HG02798 (cell line): ENCODE data around the gene LDLRAD4.
A peak's percentile ranks its signal among the peaks of the same experiment; 100 is the strongest.

Experiments used
- ATAC-seq: cut with Tn5 transposase; IDR thresholded peaks from one replicate; pipeline ENCODE4 v1.9.1; 2021; ENCODE audit warnings: mild to moderate bottlenecking; ENCODE audit not compliant: unreplicated experiment, poor library complexity

Gene LDLRAD4

DNA sequence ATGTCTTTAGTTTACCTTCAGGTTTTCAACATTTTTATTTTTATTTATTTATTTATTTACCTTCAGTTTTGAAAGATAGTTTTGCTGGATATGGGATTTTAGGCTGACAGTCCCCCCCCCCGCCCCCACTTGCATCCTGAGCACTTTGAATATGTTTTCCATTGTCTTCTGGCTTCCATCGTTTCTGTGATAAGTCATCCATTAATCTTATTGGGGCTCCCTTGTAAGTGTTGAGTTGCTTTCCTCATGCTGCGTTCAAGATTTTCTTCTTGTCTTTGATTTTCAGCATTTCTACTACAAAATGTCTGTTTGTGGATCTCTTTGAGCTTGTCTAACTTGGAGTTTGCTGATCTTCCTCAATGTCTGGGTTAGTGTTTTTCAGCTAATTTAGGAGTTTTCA is 19.4 kb upstream of the LDLRAD4 start:
- ATAC-seq, result no peak

DNA sequence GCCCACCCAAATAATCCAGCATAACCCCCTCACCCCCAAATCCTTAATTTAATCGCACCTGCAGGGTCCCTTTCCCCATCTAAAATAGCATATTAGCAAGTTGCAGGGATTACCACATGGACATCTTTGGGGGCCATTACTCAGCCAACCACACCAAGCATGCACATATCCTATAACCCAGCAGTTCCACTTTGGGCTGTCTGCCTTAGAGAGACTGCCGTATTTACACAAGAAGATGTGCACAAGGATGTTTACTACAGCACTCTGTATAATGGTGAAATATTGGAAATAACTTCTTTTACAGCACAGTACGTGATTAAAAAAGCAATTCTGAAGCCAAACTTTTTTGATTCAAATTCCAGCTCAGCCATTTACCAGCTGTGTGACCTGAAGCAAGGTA is 17.3 kb upstream of the LDLRAD4 start:
- ATAC-seq, result no peak

DNA sequence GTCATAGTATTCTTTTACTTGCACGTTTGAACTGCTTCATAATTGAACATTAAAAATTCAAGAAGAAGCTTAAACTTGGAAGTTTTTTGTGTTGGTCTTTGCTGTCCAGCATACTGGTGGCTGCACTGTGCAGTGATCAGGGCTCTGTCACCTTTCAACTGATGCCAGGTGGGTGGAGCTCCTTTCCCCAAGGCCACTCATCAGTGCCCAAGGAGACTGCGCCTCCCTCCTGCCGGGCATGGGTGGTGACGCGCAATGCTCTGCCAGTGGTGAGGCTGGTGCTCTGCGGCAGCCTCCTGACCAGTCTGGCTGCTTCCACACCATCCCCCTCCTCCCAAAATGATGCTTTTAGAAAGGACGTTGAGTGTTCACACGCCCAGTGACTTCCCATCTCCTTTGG is 16.0 kb upstream of the LDLRAD4 start:
- no peak for ATAC-seq

DNA sequence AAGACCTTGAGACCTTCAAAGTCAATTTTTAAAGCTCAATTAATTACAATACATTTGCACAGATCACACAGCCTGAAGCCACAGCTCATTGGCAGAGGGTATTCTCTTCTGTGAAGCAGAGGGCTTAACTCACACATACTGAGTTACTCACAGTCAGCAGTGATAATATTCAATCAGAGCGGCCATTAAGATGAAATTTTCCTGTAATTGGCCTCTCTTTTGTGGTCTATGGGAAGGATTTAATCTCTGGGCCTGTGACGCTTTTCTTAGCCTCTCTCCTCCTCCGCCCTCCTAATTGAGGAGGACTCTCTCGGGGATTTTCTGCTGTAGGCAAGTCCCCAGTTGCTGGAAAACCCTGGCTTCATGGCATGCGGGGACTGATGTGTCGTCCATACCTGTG is 12.3 kb upstream of the LDLRAD4 start:
- no peak for ATAC-seq

DNA sequence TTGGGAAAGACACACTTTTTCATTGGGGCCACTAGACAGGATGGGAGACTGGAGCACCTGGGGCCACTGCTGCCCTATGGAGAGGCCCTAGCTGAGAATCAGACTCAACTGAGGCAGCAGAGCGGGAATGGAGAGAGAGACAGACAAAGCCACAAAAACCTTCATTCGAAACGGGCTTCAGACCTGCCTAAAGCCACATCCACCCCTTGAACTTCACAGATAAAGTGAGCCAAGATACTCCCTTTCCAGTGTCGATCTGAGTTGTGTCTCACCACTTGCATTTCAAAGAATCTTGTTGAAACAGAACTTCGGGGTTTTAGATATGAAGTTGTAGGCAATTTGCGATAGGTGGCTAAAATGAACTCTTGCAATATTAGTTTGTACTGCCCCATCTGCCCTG is 11.3 kb upstream of the LDLRAD4 start:
- no peak for ATAC-seq

DNA sequence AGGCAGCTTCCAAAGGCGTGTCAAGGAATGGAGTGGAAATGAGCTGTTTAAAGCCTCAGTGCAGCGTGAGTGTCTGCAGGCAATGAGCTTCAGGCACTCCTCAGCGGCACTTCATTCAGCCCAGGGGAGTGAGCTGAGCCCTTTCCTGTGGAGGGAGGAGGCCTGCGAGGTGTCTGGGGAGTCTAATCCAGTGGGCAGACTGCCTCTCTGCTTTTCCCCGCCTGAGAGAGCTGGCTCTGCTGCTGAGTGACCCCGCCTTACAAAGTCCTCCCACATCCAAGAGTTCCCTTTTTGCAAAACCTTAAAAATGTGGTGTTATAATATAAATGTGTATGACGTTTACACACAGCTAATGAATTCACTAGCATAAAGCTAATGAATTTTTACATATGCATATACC is 7.0 kb upstream of the LDLRAD4 start:
- no peak for ATAC-seq

DNA sequence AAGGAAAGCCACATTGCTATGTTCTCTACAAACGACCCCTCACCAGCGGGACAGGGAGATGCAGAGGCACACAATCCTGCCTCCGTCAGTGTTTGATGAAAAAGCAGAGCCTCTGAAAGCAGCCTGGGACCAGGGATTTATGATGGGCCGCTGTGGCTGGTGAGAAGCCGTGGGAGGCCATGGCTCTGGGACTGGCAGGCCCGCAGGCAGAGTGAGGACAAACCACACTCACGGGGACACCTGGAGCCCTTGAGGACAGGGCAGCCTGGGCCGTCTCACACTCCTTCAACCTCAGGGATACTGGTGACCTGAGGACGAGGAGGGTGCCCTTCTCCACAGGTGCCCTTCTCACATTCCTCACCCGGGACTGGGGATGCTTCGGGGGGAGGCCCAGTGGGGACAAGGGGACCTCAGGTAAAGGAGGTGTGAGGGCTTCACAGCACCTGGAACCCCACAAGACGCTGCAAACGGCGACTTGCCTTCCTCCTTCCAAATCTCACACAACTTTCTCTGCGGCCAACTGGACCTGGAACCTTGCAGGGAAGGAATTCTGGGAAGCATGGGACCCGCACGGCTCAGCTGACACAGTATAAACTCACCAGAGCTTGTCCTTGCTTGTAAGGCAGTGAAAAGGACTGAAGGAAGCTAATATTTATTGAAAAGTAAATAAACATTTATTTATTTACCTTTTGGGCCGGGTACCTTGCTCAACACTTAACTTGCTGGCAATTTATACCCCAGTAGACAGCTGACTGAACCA is 5.3 kb upstream of the LDLRAD4 start:
- no peak for ATAC-seq

DNA sequence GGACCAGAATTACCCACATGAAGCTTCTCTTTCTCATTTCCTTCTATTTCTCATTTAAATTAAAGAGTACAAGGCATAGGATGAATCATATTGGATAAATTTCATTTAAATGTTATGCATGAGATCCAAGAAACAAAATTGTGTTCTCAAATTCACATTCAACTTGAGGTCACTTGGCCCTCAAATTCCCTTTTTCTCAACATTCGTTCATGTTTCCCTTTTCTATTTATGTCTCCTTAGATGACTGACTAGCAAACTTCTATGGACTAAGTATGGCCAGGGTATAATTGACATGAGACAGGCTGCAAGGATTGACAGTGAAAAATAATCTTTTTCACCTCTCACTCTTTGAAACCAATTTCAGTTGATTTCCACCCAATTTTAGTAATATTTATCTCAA is 4.0 kb upstream of the LDLRAD4 start:
- ATAC-seq, result no peak

DNA sequence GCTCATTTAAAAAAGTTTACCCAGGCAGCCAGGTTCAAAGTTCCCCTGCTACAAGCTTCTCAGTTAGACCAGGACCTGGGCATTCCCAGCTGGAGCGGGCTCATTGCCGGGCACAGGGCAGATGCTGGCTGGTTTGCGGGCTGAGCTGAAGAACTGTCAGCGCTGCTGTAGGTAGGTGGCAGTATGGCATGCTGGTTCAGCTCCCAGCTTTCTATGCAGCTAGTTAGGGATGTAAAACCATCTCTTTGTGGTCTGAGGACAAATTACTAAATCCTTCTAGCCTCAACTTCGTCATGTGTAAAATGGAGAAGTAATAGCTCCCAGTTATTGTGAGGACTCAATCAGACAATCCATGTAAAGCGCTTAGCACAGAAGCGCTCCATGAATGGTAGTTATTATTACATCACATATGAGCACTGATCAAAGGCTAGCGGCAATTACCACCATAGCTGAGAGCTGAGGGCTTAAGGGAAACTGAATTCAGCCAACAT is 2.4 kb upstream of the LDLRAD4 start:
- ATAC-seq, result no peak

DNA sequence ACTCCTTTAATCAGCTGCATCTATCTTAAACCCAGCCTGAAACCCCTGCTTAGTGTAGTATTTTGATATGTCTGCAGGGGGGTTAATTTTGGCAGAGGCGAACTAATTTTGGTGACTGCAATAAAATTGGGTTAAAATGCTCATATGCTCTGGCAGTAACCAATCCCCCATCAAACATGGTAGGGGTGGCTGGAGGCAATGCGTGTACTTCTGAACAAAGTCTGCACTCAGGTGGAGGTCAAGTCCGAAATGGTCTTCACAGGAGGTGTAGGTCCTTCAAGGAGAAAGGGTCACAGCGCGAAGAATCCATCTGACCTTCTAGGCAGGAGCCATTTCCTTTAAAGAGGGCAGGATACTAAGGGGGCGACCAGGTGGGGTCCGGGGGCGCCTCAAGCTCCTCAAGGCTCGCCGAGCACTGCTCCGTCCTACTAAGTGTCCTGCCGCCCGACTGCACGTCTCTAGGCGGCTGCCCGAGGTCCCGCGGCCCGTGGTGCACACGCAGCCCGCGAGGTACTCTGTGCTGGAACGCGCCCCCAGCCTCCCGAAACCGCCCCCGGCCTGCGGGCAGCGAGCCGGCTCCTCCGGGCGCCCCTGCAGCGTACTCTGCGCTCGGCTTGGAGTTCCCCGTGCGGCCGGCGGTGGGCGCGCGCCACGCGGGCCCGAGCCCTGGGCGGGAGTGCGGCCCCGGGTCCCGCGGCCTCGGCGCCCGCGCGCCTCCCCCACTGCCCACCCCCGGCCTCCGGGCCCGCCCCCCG is 1.7 kb upstream of the LDLRAD4 start:
- ATAC-seq, result peak; percentile 45

DNA sequence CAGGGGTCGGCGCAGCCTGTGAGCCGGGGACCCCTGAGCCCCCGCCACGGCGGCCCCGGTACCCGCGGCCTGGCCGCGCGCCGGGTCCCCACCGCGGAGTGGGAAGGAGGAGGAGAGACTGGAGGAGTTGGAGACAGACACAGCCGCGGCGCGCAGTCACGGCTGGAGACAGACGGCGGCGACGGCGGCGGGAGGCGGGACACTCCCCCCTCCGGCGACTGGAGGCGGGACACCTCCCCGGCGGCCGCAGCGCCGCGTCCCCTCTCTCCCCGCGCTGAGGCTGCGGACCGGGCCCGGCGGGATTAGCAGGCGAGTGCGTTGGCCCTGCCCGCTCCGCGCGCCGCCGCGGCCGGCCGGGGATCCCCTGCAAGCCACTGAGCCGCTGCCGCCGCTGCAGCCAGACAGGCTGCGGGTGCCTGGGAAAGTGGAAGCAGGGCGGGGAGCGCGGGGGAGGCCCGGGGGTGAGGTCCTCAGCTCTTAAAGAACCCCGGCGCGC is 1.0 kb upstream of the LDLRAD4 start:
- peak; percentile 43 for ATAC-seq

DNA sequence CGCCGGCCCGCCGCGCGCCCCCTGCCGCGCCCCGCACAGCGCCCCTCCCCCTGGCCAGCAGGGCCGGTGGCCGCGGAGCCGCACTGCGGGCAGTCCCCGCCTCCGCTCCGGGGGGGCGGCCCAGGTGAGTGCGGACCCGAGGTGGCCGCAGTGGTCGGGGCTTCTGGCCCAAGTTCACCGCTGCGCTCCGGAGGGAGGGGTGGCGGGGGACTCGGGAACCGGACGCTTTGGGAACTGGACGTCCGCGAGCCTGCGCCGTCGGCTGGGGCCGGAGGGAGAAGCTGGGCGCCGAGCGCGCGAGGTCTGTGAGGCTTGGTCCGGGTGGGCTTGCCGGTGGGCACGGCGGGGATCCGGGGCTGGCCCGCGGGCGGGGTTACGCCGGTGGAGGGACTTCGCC is 591 bp upstream of the LDLRAD4 start:
- peak; percentile 12 for ATAC-seq

DNA sequence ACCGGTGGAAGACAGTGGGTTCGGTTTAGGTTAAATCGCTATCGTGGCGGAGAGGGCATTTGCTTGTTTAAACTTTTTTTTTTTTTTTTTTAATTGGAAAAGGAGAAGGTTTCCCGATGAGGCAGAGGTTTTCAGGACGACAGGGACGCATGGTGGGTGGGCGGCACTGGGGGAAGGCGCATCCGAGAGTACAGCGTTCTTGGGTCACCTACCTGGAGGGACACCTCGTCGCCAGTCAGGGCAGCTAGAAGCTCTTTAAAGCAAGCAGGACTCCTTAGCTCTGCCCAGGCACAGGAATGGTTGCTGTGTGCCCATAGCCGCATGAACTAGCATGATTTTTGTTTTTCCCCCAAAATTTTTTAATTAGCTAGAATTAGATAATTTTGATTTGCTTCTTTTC is 437 bp downstream of the LDLRAD4 start:
- ATAC-seq, result no peak

DNA sequence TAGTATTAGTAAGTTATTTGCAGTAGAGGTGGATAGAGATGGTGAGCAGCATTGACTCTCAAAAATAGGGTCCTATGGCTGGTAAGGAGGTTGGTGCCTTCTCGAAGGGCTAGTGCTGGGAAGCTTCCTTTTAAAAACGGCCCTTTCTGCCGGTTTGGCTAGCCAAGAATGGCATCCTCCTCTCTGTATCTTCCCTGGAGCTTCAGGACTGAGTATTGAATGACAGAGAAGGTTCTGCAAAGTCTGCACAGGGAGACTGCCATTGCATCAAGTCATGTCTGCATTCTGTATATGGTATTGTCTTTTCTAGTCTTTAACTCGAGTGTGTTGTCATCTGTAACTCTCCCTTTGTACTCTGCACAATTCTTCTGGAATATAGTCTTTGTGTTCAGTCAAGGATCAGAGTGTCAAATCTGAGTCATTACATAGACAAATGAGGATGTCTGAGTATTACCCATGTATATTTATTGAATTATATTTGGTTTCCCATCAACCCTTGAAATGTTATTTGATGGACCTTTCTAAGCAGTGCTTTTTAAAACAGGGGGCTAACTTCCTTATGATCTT is 1.1 kb downstream of the LDLRAD4 start:
- no peak for ATAC-seq

DNA sequence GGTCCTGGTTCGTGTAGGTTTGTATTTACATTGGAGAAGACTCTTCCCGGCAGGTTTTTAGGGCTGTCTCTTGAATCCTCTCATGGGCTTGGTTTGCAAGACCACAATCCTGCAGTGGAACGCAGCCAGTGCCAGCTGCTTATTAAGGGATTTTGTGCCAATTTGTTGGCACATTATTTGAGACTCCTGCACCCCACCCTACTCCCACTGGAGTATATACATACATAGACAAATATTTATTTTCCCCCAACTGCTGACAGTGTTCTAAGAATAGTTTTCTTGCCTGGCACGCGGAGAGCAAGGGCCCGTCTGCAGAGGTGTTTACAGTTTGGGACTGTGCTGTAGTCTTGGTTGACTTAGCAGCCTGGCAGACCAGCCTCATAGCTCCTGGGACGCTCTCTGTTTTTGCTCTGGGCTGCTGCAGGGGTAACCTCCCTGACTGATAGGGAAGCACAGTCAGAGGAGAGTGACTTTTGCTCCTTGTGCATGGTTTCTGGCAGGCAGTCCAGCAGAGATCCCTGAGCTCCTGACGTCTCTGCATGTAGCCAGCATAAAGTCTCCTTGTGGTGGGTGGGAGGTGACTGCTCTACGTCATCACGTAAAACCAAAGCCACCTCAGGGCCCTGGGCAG is 1.9 kb downstream of the LDLRAD4 start:
- ATAC-seq, result no peak

DNA sequence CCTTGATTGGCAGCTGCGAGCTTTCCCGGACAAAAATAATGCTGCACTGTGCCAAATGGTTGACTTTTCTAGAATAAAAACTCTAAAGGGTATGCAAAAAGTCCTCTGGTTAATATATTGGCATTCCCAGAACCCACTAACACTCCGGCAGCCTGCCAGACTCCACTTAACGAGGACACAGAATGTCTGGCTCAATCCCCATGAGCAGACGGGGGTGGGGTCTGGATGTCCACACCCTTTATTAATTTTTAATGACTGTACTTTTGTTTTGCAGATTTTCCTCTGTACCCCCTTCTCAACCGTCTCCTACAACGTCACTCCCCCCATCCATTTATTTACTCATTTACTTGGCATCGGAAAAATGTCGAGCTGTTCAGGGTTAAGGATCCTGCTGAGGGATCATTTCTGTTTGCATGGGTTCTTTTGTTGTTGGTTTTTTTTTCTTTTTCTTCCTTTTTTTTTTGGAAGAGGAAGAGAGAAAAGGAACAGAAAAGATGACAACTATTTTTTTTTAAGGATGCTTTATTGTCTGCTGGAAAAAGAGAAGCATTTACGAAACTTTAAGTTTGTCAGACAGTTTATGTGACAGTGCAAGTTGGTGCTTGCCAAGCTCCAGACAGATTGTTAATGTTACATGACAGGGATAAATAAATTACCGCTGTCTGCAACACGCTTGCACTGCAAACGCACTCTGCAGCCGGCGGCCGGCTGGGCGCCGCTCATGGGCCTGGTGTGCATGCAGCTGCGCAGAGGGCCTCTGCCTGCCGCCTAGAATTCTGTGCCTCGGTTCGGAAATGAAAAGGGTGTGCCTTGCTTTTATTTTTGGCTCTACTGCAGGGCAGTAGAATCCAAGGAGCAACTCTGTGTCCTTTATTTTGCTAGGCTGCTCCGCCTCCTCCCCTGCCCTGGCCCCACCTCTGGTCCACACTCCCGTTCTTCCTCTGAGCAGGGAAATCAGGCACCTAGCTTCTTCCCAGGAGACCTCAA is 3.6 kb downstream of the LDLRAD4 start:
- no peak for ATAC-seq

DNA sequence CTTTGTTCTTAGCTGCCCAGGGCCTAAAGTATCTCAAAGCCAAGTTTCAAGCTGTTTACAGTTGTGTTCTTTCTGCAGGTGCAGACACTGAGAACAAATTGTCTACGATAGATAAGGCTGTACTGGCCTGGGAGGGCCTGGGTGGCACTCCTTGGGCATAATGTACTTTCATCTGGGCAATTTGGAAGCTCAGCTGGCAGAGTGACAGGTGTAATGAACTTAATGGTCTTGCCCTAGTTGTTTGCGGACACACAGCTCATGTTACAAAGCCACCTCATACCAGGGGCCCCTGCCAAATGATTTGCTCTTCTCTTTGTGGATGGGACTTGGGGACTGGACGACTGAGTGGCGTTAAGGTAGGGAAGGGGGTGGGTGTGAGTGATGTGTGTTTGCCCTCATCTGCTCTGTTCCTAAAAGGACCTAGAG is 4.3 kb downstream of the LDLRAD4 start:
- no peak for ATAC-seq

DNA sequence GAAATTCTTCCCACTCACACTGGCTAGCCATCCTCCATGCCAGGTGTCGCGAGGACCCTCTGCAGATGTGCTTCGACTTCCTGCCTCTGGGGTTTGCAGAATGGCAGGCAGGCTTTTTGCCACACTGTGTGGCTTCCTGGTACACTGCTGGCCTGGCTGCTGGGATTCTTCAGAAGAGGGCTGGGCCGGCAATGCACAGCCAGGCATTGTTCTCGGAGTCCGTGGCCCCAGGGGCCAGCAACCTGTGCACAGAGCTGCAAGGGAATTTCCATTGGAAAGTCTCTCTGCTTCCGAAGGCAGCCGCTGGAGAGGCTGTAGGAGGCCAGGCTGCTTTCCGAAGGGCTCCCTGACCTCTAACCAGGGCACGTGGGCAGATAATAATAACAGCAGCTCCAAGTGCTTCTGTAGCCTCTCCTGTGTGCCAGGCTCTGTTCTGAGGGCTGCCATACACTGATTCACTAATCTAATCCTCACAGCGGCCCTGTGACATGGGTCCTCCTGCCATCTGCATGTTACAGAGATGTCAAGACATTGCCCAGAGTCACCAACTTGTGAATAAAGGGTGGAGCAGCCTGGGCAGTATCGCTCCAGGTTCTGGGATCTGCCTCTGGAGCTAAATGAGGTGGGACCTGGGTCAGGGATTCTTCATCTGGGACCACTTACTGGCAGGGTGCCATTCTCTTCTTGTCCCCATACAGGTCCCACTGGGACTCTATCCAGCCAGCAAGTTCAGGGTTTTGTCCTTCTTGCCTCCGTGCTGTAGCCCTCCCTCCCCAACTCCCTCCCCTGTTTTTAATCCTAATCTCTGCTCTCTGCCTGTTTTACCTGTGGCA is 5.0 kb downstream of the LDLRAD4 start:
- ATAC-seq, result no peak

DNA sequence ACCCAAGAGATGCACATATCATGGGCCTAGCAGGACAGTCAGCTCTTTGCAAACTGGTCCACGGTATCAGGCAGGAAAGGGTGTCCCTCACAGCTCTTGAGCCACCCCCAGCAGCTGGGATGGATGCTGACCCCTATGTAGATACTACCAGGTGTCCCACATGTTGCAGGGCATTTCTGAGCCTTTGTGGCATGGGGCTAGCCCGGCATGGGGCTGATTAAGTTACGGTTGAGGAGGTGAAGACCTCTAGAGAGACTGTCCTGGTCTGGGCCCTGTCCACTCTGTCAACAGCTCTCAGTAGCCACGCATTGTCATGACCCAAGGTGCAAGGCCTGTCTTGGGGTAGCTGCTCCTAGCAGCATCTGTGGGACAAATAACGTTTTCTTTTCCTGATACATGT is 6.7 kb downstream of the LDLRAD4 start:
- no peak for ATAC-seq
